Fibroblast of mammary gland (primary cell): Measurements from ENCODE around the gene RMND5A.

Experiments used
- DNase-seq: peaks from one replicate; pipeline ENCODE4 v3.0.0-alpha.2; 2010; ENCODE audit warnings: low read depth
- H3K4me3 ChIP-seq: 2 replicates; pipeline ENCODE4 v1.5.1; 2011; ENCODE audit warnings: low read depth, mild to moderate bottlenecking, low read length, moderate library complexity; ENCODE audit not compliant: control insufficient read depth
- CTCF ChIP-seq: conservative IDR thresholded peaks from 2 replicates; pipeline ENCODE4 v1.5.1; 2011; ENCODE audit warnings: low read depth, low read length, inconsistent platforms; ENCODE audit not compliant: control insufficient read depth, insufficient read depth

RMND5A gene

DNA sequence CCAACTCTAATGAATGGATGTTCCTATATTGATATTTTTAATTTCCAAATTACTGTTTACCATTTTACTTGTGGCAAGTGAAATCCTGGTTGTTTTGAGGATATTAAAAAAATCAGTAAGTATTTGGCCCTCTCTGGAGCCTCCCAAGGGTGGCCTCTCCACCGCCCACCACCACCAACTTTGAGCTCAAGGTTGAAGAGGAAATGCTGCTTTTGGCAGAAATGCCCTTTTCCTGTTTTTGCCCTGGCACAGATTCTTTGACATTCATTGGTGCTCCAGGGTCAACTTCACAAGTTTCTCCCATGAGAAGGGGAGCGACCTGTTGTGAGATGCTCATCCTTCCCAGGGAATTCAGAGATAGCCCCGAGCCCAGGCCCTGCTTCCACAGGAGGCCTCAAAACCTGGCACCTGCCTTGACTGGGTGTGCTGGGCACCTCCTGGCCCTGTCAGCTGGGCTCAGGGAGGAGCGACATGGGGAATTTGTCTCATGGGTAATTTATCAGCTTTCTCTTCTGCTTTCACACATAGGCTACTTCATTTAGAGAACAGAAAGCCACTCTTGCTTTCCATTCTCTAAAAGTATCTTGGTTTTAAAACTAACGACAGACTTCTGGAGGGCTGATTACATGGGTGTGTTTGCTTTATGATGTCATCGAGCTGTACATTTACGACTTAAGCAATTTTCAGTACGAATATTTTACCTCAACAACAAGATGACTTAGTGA, 63.7 kb downstream of the RMND5A start:
- DNase-seq: no peak
- no peak for TF ChIP-seq CTCF
- H3K4me3 ChIP-seq: no peak overlapping the region

- no peak for TF ChIP-seq CTCF
- no peak for DNase-seq
- no peak overlapping the region for H3K4me3 ChIP-seq
Measured at GRCh38 chr2:86785456-86785855, 65.4 kb downstream of the RMND5A start.

GRCh38 chr2:86786001-86786536, 66.0 kb downstream of the RMND5A start:
- DNase-seq: no peak
- no peak overlapping the region for H3K4me3 ChIP-seq
- no peak for TF ChIP-seq CTCF

DNA sequence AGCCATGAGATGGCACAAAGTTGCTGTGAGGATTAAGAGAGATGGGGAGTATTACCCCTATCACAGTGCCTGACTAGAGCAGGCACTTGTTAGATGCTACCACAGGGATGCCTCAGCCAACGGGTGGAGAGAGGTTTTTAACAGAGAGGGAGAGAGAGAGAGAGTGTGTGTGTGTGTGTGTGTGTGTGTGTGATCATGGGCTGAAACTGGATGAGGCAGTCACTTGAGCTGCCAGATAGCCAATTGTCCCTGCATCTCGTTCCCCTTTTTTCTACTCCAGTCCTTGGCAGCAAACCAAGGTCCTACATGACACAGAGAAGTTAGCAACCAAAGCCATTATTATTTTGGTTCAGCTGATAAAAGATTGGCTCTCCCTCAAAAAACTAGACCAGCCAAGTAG, 67.6 kb downstream of the RMND5A start:
- no peak for TF ChIP-seq CTCF
- H3K4me3 ChIP-seq: no peak overlapping the region
- no peak for DNase-seq

- H3K4me3 ChIP-seq: no peak overlapping the region
- no peak for DNase-seq
- no peak for TF ChIP-seq CTCF
Measured at GRCh38 chr2:86788165-86788564, 68.1 kb downstream of the RMND5A start.

DNA sequence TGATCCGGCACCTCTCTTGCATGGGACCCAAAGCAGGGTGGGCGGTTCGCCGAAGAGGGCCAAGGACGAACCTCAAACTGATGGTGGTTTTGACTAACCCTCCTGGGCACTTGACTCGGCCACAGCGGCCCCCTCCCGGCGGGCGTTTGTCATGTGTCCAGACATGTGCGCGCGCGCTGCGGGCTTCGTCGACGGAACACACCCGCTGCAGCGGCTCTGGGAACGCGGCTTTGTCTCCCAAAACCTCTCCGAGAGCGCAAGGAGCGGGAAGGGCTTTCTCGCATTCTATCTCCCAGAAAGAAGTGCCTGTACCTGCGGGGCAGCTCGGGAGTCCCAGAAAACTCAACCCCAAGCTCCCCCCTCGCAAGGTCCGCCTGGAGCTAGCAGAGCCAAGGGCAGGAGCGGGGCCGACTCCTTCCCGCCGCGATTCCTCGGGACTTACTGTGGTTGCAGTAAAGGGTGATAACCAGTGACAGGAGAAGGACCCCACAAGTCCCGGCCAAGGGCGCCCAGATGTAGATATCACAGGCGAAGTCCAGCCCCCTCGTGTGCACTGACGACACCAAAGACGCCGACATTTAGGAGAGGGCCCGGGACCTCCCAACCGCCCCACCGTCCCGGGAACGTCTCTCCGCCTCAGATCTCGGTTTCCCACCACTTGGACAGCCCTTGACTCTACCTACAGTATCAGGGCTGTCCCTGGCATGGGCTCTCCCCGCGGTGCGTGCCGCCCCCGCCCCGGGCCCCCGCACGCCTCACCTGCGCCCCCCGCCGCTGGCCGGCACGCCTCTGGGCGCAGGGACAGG, 69.0 kb downstream of the RMND5A start:
- peak; percentile 17 for DNase-seq
- no peak overlapping the region for H3K4me3 ChIP-seq
- TF ChIP-seq CTCF: no peak
